GM18508 (cell line): ENCODE measurements around the gene CBX8.

ENCODE experiments used
- ATAC-seq: cut with Tn5 transposase; IDR thresholded peaks from one replicate; pipeline ENCODE4 v1.9.1; 2021; ENCODE audit warnings: moderate number of reproducible peaks; ENCODE audit not compliant: insufficient read depth, unreplicated experiment

The CBX8 gene

GRCh38 chr17:79796763-79797491 lies at the start of gene CBX8:
CBX8 (minus strand) TSS chr17:79797077; CDS start chr17:79796998, 79 bp downstream.
- no peak for ATAC-seq

GRCh38 chr17:79845601-79845949 lies 48.7 kb upstream of the CBX8 start:
- no peak for ATAC-seq

GRCh38 chr17:79844869-79845600 lies 48.2 kb upstream of the CBX8 start:
- ATAC-seq = no peak

- ATAC-seq = no peak
Observed at GRCh38 chr17:79843816-79844800, 47.2 kb upstream of the CBX8 start.

DNA sequence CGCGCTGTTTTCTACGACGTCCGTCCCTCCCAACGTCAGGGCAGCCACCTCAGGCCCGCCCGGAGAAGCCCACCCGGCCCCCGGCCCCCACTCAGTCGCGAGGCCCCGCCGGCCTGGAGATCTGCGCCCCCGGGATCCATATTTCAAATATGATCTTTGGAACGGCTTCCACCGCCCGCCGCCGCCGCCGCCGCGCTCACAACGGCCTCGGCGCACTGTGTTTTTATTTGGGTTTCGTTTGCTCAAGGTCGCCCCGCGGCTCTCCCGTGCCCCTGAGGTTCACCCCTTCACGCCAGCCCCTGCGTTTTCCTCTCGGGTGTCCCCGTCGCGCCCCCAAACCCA lies 46.6 kb upstream of the CBX8 start:
- ATAC-seq = no peak

DNA sequence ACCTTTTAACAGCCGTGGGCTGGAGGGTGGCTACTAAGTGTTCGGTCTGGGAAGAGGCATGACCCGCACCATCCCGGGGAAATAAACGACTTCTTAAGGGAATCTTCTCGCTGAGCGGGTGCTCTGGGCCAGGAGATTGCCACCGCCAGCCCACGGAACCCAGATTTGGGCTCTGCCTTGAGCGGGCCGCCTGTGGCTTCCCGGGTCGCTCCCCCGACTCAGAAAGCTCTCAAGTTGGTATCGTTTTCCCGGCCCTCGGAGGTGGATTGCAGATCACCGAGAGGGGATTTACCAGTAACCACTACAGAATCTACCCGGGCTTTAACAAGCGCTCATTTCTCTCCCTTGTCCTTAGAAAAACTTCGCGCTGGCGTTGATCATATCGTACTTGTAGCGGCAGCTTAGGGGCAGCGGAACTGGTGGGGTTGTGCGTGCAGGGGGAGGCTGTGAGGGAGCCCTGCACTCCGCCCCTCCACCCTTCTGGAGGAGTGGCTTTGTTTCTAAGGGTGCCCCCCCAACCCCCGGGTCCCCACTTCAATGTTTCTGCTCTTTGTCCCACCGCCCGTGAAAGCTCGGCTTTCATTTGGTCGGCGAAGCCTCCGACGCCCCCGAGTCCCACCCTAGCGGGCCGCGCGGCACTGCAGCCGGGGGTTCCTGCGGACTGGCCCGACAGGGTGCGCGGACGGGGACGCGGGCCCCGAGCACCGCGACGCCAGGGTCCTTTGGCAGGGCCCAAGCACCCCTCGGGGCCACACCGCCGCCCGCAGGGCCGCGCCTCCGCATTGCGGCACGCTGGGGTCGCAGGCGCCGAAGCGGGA lies 46.0 kb upstream of the CBX8 start:
- no peak for ATAC-seq

GRCh38 chr17:79842136-79842655 lies 45.3 kb upstream of the CBX8 start:
- no peak for ATAC-seq

DNA sequence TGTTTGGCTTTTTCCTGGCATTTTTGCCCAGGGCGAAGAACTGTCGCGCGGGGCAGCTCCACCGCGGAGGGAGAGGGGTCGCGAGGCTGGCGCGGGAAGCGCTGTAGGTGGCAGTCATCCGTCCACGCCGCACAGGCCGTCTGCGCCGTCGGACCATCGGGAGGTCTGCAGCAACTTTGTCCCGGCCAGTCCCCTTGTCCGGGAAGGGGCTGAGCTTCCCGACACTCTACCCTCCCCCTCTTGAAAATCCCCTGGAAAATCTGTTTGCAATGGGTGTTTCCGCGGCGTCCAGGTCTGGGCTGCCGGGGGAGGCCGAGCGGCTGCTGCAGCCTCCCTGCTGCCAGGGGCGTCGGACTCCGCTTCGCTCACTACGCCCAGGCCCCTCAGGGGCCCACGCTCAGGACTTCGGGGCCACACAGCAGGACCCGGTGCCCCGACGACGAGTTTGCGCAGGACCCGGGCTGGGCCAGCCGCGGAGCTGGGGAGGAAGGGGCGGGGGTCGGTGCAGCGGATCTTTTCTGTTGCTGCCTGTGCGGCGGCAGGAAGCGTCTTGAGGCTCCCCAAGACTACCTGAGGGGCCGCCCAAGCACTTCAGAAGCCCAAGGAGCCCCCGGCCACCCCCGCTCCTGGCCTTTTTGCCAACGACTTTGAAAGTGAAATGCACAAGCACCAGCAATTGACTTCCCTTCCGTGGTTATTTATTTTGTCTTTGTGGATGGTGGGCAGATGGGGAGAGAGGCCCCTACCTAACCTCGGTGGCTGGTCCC lies 44.7 kb upstream of the CBX8 start:
- ATAC-seq = no peak

DNA sequence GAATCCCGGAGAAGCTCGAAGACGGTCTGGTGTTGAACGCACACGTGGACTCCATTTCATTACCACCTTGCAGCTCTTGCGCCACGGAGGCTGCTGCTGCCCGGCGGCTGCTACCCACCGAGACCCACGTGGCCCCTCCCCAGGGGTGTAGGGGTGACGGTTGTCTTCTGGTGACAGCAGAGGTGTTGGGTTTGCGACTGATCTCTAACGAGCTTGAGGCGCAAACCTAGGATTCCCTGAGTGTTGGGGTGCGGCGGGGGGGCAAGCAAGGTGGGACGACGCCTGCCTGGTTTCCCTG lies 44.1 kb upstream of the CBX8 start:
- ATAC-seq = no peak

GRCh38 chr17:79840269-79840988 lies 43.6 kb upstream of the CBX8 start:
- ATAC-seq = no peak

DNA sequence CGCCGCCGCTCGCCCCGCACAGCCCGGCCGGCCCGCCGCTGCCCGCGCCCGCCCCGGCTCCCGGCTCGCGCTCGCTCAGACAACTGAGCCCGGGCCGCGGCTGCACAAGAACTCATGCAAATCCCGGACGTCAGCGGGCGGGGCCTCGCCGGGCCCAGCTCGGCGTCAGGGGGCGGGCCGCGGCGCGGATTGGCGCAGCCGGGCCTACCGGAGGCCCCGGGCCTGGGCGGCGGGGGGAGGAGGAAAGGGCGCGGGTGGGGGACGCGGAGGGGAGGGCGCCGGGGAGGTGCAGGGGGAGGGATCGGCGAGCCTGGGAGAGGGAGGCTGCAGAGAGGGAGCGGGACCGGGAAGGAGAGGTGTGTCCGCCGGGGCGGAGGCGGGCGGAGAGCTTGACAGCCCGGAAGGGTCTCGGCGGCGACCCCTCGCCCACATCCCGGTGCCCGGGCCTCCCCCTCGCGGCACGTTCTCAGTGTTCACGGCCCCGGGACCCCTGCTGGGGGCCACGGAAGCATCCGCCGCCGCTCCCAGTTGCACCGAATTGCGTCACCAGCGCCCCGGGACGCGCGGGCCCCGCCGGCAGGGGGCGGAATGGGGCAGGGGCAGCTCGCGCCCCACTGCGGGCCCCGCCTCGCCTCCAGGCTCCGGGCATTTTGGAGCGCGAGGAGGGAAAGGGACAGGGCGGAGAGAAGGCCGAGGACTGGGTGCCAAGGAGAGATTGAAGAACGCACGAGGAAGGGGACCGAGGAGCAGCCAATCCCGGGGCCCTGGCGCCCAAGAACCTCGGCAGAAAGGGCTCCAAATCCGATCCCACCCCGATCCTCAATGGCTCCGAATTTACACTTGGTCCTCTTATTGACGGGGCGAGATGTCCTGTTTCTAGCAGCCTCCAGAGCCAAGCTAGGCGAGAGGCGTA lies 42.7 kb upstream of the CBX8 start, which contains the start of gene CBX4:
Gene CBX4 (minus strand): TSS at position 85 of the 913 bp plus-strand sequence. CDS start 189 bp downstream, outside the sequence.
- ATAC-seq = no peak

DNA sequence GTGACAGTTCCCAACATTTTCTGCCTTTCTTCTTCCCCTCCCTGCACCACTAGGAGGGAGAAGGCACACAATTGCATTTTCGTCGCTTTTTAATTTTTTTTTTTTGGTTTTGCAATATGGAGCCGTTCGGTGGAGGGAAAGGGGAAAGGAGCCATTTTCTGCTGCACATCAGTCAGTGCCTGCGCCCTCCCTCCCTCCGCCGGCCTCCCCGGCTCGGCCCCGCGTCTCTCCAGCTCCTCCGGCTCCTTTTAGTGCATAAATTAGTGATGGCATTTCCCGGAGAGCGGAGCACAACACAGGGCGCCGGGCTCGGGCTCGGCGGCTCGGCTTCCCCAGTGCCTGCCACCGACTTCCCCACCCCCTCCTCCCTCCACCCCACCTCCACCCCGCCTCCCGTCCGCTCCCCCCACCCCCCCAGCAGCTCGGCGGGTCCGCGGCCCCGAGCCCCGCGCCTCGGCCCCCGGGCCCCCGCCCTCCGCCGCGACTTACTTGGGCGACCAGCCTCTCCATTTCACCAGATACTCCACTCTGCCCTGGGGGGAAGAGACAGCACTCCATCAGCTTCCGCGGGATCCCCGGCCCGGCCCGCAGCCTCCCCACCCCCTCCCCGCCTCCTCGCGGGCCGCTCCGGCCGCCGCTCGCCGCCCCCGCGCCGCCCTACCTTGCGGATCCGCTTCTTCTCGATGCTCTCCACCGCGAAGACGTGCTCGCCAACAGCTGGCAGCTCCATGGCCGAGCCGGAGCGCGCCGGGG lies 41.8 kb upstream of the CBX8 start:
- ATAC-seq = no peak

GRCh38 chr17:79837888-79838521 lies 41.1 kb upstream of the CBX8 start:
- no peak for ATAC-seq

DNA sequence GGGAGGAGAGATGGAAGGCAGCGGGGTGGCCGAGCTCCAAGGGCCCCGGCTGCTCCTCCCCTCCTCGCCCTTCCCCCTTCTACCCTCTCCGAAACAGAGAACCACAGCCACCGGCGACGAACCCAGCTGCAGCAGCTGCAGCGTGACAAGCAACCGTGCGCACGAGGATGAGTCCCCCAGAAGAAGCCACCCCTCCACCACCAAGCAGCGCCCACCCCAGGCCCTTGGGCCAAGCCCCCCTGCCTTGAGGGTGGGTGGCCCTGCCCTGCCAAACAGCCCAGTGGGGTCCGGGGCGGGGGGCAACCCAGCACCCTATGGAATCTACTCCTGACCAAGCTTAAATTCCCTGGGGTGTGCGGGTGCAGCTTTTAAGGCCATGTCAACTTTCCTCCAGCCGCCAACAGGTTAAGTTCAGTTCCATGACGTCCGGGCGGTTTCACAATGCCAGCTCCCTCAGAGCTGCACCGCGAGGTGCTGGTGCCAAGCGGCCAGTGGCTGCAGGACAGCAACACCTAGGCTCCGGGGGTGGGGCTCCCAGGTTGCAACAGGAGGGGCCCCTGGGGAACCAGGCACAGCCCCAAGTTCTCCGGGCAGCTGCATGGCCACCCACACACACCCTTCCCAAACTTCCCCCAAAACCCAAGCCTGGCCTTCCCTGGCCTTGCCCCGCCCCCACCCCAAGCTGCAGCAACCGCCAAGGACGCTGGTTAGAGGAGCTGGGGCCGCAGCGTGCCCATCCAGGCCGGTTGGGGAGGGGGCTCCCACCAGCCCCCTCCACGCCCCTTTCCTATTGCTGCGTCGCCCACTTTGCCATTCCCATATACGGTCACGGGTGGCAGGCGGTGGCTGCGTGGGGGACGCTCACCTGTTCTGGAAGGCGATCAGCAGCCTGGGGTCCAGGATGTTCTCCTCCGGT lies 40.4 kb upstream of the CBX8 start:
- ATAC-seq = no peak

- no peak for ATAC-seq
Observed at GRCh38 chr17:79836510-79836971, 39.7 kb upstream of the CBX8 start.
